ENCODE data around the gene RFX4.
A peak's percentile ranks its signal among the peaks of the same experiment; 100 is the strongest.
"Not testable (repeated sequence)": the region's sequence is repeated elsewhere in the genome, so short reads cannot be mapped to it uniquely, and the experiment has no call there.

The RFX4 gene

DNA sequence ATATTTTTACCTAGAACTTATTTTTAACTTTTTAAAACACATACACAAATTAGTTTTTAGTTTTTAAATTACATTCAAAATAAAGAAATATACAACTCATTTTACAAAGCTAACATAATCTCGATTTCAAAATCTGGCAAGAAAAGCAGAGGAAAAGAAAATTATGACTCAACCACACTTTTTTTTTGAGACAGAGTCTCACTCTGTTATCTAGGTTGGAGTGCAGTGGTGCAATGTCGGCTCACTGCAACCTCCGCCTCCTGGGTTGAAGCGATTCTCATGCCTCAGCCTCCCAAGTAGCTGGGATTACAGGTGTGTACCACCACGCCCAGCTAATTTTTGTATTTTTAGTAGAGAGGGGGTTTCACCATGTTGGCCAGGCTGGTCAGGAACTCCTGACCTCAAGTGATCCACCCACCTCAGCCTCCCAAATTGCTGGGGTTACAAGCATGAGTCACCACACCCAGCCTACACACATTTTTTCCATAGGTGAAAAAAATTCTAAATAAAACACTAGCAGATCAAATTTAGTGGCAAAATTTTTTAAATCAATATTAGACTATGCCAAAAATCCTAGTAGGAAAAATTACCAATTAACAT lies 143.9 kb downstream of the RFX4 start:
- DNase-seq (ENCODE audit: low spot score): not testable (repeated sequence)

GRCh38 chr12:106729611-106730010 lies 146.8 kb downstream of the RFX4 start:
- DNase-seq (ENCODE audit: low spot score): no peak

DNA sequence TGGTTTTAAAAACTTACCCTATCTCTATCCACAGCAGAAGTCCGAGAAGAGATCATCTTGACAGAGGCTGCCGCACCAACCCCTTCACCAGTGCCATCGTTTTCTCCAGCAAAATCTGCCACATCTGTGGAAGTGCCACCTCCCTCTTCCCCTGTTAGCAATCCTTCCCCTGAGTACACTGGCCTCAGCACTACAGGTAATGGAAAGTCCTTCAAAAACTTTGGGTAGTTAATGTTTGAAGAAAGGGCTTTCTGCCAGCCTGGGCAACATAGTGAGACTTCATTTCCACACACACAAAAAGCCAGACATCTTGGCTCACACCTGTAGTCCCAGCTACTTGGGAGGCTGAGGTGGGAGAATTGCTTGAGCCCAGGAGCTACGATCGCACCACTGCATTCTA lies 150.1 kb downstream of the RFX4 start:
- no peak for DNase-seq (ENCODE audit: low spot score)

DNA sequence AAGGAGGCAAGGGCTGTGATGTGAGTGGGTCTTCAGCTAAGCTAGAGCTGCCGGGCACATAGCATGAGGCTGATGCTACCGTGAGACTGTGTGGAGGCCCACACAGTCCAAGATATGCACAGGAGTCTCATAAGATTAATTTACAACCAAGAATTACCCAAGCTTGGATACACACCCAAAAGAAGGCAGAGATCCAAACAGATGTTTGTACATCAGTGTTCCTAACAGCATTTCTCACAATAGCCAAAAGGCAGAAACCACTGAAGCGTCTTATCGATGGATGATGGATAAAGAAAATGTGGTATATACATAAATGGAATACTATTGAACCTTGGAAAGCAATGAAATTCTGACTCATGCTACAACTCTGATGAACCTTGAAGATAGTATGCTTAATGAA lies 150.9 kb downstream of the RFX4 start:
- DNase-seq (ENCODE audit: low spot score): no peak

DNA sequence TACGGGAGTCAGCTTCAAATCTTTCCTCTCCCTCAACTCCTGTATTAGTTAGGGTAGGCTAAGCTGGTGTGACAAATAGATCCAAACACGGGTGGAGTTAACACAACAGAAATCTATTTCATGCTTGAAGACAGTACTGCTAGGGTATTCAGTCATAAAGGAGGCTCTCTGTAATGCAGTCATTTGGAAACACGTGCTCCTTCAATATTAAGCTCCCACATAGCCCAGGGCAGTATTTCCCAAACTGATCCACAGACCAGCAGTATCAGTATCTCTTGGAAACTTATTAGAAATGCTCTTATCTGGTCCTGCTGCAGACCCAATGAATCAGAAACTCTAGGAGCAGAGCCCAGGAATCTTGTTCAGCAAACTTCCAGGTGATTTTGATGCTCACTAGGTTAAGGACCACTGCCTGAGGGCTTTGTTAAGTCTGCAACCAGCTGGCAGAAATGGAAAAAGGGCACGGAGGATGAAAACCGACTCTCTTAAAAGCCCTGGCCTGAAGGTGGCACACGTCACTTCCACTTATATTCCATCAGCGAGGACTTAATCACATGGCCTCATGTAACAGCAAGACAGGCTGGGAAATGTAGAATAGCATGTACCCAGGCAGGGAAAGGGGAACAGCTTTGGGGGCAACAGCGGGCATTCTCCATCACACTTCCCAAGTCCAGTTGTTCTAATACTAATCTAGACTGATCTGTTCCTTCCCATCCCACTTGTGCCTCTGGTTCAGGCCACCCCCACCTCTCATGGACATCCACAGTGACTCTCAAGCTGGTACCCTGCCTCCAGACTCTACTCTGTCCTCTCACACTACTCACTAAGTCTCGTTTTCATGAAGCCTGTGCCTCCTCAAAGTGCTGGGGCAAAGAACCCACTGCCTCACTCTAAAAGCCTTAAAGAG lies 153.5 kb downstream of the RFX4 start:
- no peak for DNase-seq (ENCODE audit: low spot score)

GRCh38 chr12:106739318-106739717 lies 156.5 kb downstream of the RFX4 start:
- DNase-seq (ENCODE audit: low spot score): peak; percentile 60

GRCh38 chr12:106739815-106740530 lies 157.2 kb downstream of the RFX4 start:
- peak; percentile 64 for DNase-seq (ENCODE audit: low spot score)

GRCh38 chr12:106740818-106741217 lies 158.0 kb downstream of the RFX4 start:
- DNase-seq (ENCODE audit: low spot score): no peak

- DNase-seq (ENCODE audit: low spot score): no peak
These were observed 158.4 kb downstream of the RFX4 start for GRCh38 chr12:106741247-106741646.

DNA sequence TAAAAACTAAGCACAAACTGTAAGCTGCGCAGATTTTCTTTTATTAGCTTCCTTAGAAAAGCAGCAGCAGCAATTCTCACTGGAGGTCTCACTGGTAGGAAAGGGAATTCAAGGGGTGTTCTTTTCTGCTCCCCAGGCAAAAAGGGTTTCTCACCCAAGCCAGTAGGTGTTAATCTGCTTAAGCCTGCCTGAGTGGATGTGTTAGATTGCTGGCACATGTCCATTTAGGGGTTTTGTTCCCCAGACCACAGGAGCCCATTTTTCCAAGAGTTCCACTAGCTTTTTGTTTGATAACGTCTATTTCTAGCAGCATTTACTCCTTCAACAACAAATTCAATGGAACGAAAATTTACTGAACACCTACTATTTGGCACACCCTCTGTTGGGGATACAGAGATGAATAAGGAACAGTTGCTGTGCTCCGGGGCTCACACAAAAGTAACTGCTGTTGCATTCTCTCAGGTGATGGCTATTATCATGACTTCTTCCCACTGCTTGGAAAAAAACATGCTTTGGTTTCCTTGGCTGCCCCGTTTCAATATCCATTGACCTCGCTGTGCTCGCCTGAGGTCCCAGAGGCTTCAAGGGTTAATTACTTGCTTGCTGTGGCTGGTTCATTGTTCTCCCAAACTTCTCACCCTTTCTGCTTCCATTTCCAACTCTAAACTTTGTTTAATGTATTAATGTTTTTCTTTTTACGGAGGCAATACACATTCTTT lies 160.6 kb downstream of the RFX4 start:
- no peak for DNase-seq (ENCODE audit: low spot score)

DNA sequence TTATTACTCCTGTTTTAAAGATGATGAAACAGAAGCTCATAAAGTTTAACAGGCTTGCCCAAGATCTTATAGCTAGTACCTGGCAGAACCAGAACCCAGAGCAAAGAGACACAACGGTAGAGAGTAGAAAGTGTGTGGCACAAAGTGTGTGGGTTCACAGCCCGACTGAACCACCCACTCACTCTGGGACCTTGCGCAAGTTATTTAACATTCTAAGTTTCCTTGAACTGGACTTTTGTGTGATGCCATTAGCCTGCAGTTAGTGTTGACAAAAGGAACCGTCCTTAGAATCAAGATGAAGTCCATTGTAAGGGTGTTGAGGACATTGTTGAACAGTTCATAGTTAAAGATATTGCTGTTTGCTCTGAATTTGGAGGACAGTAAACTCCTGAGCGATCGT lies 161.8 kb downstream of the RFX4 start:
- DNase-seq (ENCODE audit: low spot score): no peak

DNA sequence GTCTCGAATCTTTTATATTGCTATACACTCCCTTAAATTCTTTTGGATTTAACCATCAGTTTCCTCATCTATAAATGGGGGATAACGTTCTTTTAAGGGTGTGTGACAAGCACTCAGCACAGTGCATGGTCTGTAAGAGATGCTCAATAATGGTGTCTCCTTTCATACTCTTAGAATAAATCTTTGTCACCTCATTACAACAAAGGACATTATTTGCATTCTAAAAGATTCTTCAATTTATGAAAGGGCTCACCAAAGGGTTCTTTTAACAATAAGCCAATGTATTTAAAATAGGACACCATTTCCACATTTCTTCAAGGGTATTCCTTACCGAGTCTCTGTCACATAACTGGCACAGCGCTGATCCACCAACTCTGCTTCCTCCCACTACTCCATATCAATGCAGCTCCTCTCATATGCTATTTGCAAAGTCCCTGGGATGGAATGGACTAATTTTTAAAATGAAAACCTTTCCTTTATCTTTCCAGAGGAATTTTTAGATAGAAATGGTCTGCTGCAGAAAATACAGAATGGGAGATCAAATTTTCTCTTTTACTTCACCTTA lies 162.5 kb downstream of the RFX4 start:
- no peak for DNase-seq (ENCODE audit: low spot score)

- DNase-seq (ENCODE audit: low spot score): no peak
These were observed 165.2 kb downstream of the RFX4 start for GRCh38 chr12:106747973-106748436.

GRCh38 chr12:106750524-106750923 lies 167.7 kb downstream of the RFX4 start:
- no peak for DNase-seq (ENCODE audit: low spot score)

GRCh38 chr12:106753526-106753925 lies 170.7 kb downstream of the RFX4 start:
- no peak for DNase-seq (ENCODE audit: low spot score)

GRCh38 chr12:106754331-106754730 lies 171.5 kb downstream of the RFX4 start:
- DNase-seq (ENCODE audit: low spot score): no peak

- DNase-seq (ENCODE audit: low spot score): no peak
These were observed 175.0 kb downstream of the RFX4 start for GRCh38 chr12:106757623-106758348.

DNA sequence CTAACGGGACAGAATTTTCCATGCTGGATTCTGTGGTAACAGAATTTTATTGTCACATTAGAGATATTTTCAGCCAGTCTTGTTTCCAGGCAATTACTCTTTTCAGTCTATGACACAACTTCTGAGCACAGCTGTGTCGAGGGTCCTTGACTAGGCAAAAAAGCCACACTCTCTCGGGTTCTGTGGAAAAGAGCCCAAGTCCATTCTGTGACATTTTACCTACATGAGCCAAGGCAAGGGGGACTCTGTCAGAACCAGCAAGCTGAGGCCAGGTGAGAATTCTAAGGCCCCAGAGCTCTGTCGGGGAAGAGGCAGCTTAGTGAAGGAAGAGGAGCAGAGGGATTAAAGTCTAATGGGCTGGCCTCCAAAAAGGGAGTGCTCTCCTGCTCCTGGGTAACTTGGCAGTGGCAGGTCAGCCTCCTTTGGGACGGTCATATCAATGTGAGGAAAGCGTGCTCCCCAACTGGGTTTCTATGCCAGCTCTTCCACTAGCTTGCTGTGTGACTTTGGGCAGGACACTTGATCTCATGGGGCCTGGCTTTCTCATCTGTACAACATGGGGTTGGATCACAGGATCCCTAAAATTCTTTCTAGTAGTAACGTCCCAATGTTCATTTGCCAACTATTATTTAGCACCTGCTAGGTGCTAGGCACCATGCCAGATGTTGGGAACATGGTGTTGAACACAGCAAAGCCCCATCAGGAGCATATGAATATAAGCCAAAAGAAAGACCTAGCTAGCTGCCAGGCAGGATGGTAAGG lies 175.7 kb downstream of the RFX4 start:
- peak; percentile 50 for DNase-seq (ENCODE audit: low spot score)

GRCh38 chr12:106759526-106760183 lies 176.9 kb downstream of the RFX4 start:
- no peak for DNase-seq (ENCODE audit: low spot score)

DNA sequence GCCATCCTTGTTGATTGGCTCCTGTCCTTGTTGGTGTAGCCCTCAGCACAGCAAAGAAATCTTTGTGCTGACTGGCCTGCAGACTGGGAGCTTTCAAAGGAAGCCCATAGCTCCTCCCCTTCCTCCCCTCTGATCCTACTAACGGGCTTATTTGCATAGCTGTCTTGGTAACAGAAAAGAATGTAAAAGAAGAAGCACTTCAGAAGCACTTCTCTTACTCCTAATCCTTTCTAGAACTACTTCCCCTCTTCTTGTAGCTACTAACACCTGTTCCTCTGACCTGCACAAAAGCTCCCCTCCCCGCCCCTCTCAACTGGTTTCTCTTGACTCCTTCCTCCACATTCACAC lies 177.4 kb downstream of the RFX4 start:
- DNase-seq (ENCODE audit: low spot score): no peak
